GM13976 (cell line): ENCODE data around the gene COLQ.

Experiments used
- DNase-seq: peaks from one replicate; pipeline ENCODE4 v3.0.0; 2012; ENCODE audit warnings: low spot score
- CTCF ChIP-seq: IDR thresholded peaks from 2 replicates; pipeline ENCODE4 v1.5.1; 2012; ENCODE audit warnings: borderline replicate concordance, mild to moderate bottlenecking; ENCODE audit not compliant: insufficient read depth; ENCODE audit errors: extremely low read depth, missing control alignments, control extremely low read depth
- in situ Hi-C: fragments of 300-500 bp; cut with MboI; formaldehyde crosslinking; loops from one replicate; pipeline ENCODE4 v1.12.0; 2022; ENCODE audit warnings: low sequenced_read_pairs, mixed read lengths, inconsistent platforms; ENCODE audit not compliant: unreplicated experiment

The COLQ gene

DNA sequence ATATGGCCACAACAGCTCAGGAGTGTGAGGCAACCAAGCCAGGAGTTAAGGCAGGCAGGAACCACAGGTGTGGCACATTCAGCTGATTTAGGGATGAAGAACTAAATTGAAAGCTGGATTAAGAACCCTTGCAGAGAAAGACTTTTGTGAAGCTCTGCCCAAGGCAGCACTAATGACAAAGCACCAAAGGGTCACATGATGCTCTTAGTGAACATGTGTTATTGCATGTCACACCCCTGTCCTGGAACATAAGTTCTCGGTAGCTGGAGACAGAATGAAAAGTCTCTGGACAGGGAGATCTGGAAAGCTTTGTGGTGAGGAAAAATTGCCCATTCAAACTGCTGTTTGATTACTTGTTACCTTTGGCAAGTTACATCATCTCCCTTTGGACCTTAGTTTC is 90.9 kb downstream of the COLQ start:
- DNase-seq = no peak
- TF ChIP-seq CTCF = no peak
- in situ Hi-C loops = no loop called here

DNA sequence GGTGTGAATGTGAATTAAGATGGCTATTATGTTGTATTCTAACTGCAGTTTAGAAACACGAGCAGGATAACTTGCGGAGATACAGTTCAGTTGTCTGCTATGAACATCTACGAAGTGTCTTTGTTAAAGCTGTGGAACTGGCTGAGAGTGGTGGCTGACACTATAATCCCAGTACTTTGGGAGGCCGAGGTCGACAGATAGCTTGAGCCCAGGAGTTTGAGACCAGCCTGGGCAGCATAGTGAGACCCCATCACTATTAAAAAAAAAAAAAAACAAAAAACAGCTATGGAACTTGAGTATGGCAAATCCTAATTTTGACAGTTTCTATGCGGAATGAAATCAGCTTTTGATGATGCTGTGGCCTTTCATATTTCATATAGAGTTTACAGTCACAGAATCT is 92.4 kb downstream of the COLQ start:
- no peak for TF ChIP-seq CTCF
- DNase-seq = no peak
- in situ Hi-C loops = no loop called here

DNA sequence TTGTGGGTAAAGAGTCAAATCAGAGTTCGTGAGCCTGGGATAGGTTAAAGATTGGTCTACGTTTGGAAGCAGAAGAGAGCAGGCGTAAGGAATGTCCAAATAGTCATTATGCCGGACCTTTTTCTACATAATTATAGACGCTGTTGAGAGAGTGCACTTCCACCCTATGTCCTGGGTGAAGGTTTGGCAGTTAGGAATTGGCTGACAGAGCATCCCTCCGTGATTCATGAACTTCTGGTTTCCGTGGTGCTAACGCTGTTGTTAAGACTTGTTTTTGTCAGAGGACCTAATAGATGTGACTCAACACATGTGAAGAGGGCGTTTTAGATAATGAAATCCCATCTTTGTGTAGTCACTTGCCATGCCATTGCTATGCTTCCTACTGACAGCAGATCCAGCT is 93.0 kb downstream of the COLQ start:
- in situ Hi-C loops = no loop called here
- no peak for TF ChIP-seq CTCF
- no peak for DNase-seq

GRCh38 chr3:15427981-15428380 is 93.5 kb downstream of the COLQ start:
- TF ChIP-seq CTCF = no peak
- in situ Hi-C loops = no loop called here
- DNase-seq = no peak

DNA sequence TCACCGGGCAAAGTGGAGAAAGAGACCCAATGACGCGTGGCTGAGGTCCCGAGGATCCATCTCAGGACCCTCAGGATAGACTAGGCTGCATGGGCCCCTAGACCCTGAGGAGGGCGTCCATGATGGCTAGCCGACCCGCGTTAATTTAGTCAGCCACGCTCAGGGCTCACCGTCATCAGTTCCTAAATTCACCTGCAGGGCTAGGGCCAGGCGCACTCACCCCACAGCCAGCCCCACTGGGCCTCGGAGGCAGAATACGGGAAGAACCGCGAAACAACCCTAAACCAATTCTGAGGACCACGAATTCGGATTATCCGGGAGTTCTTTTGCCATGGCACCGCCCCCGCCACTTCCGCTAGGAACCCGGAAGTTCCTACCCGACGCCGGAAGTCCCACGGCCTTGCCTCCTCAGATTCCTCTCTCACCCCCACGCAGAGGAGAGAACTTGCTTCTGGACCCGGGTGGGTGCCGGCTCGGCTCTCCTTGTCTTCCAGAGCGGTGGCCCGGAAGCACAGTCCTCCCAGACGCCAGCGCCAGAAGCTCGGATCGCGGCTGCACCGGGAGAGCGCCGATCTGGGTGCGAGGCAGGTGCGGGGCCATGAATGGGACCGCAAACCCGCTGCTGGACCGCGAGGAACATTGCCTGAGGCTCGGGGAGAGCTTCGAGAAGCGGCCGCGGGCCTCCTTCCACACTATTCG is 94.2 kb downstream of the COLQ start, which contains the start of the genes EAF1 and METTL6:
Gene EAF1, plus strand, starts transcription at position 417 of the 699 bp plus-strand sequence. Its CDS starts 182 bp downstream, at position 599.
Gene METTL6, minus strand, starts transcription at position 363 of the 699 bp plus-strand sequence. CDS start 1,033 bp downstream, outside the sequence.
- DNase-seq = peak; percentile 92
- TF ChIP-seq CTCF = no peak
- in situ Hi-C loops = no loop called here

DNA sequence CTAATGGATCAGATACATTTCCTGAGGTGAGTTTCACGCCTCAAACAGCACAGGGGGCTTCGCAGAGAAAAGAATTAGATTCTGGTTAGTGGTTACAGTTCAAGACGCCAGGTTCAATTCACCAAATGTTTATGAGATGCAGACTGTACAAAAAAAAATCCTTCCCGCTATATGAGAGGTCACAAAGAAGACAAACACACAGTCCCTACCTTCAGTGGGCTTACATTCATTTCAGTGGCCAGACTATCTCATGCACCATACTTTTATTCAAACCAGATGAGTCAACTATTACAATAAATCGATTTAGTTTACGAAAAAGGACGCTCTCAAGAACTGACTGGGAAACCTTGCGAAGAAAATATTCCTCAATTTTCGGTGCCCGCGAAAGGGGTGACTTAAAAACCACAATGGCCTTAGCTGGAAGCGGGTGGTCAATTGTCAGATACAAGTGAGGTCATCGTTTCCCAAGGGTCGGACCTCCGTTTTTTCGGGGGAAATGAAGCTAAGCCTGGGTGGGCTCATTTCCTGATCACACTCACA is 94.9 kb downstream of the COLQ start:
- in situ Hi-C loops = no loop called here

More for the DNA sequence above, 94.9 kb downstream of the COLQ start:
- no peak for DNase-seq
- TF ChIP-seq CTCF = no peak
